Panc1 (cell line): ENCODE measurements around the gene ODC1. TPM values are rescaled to one million over a fixed set of nuclear protein-coding genes. Genes with fewer than 3 reads are reported as not detected.

Experiments used
- ATAC-seq: fragments of 200-7000 bp; cut with Tn5 transposase; 2 replicates; pipeline ENCODE4 v1.9.1; 2020; ENCODE audit warnings: mild to moderate bottlenecking, moderate library complexity
- BruUV-seq: library from RNA; stranded (reverse); fragments of 400-500 nt; replicated peaks from 2 replicates; lab custom pipeline; 2021; lab: Mats Ljungman, UMichigan
- CTCF ChIA-PET: fragments of 300-600 bp; sonication (Branson Sonifier 250); formaldehyde crosslinking; loops from one replicate; lab custom pipeline; 2022; ENCODE audit warnings: antibody characterized with exemption; lab: Charles Lee
- POLR2A ChIA-PET: fragments of 300-600 bp; sonication (Branson Sonifier 250); formaldehyde crosslinking; loops from one replicate; lab custom pipeline; 2022; ENCODE audit warnings: antibody characterized with exemption; lab: Charles Lee
- DNase-seq: peaks from one replicate; pipeline ENCODE4 v3.0.0-alpha.2; 2010; ENCODE audit warnings: low read depth, low spot score
- H3K27ac ChIP-seq: 2 replicates; pipeline ENCODE4 v1.5.1; 2011; ENCODE audit warnings: mild to moderate bottlenecking, low read length, inconsistent platforms
- H3K27me3 ChIP-seq: fragments of 200-500 bp; sonication (Bioruptor generic); 2 replicates; pipeline ENCODE4 v1.6.0; 2014; ENCODE audit warnings: low read length, inconsistent platforms; ENCODE audit not compliant: control insufficient read depth, insufficient read depth
- H3K36me3 ChIP-seq: fragments of 200-500 bp; sonication (Bioruptor generic); 2 replicates; pipeline ENCODE4 v1.5.1; 2014; ENCODE audit warnings: inconsistent platforms, mild to moderate bottlenecking, low read length, moderate library complexity; ENCODE audit not compliant: control insufficient read depth, insufficient read depth
- H3K4me1 ChIP-seq: 2 replicates; pipeline ENCODE4 v1.5.1; 2011; ENCODE audit warnings: inconsistent platforms, mild to moderate bottlenecking, low read length, moderate library complexity; ENCODE audit not compliant: control insufficient read depth, insufficient read depth
- H3K4me3 ChIP-seq, 2 experiments: 2 replicates each; pipeline ENCODE4 v1.5.1; 2011 to 2012; ENCODE audit warnings: low read depth in 2 of 2, low read length in 2 of 2, mild to moderate bottlenecking in 2 of 2, inconsistent platforms in 1 of 2, moderate library complexity in 1 of 2
- H3K9me3 ChIP-seq: fragments of 200-500 bp; sonication (Bioruptor generic); 2 replicates; pipeline ENCODE4 v1.5.1; 2014; ENCODE audit warnings: low read depth, mild to moderate bottlenecking, inconsistent platforms, low read length, moderate library complexity; ENCODE audit not compliant: control insufficient read depth, insufficient read depth
- POLR2AphosphoS5 ChIP-seq: IDR thresholded peaks from 2 replicates; pipeline ENCODE4 v1.6.1; 2012; ENCODE audit warnings: mild to moderate bottlenecking, low read depth, low read length, moderate library complexity
- SIN3A ChIP-seq: IDR thresholded peaks from 2 replicates; pipeline ENCODE4 v1.6.1; 2012; ENCODE audit warnings: low read depth, mild to moderate bottlenecking, low read length, moderate library complexity, borderline replicate concordance; ENCODE audit not compliant: insufficient read depth
- TCF7L2 ChIP-seq: IDR thresholded peaks from 2 replicates; pipeline ENCODE4 v1.6.1; 2011; ENCODE audit warnings: mild to moderate bottlenecking, low read depth, low read length, inconsistent platforms
- in situ Hi-C: cut with HindIII; loops from 2 replicates; pipeline ENCODE4 v1.10.0; 2016; ENCODE audit warnings: low sequenced_read_pairs, low pct_unique_long_range_greater_than_20kb
- intact Hi-C: fragments of 100-400 bp; cut with micrococcal nuclease; formaldehyde crosslinking; loops from one replicate; pipeline ENCODE4 v1.10.0; 2022; ENCODE audit not compliant: unreplicated experiment
- total RNA-seq: library from RNA; stranded (reverse); gene quantifications from one replicate; pipeline ENCODE4 v1.2.1, GENCODE V29; 2021; ENCODE audit not compliant: unreplicated experiment
- TF ChIP-seq, protein P1 (sequence below), 2 experiments: IDR thresholded peaks; 2 replicates each; pipeline ENCODE4 v1.6.1; 2011 to 2012; ENCODE audit warnings: low read depth in 2 of 2, control low read depth in 1 of 2, low read length in 1 of 2, mild to moderate bottlenecking in 1 of 2, moderate library complexity in 1 of 2; ENCODE audit not compliant: insufficient read depth in 1 of 2
- TF ChIP-seq, protein P2 (sequence below): fragments of 450-650 bp; IDR thresholded peaks from 2 replicates; pipeline ENCODE4 v1.5.1; 2017; ENCODE audit warnings: mild to moderate bottlenecking

The ODC1 gene
- total RNA-seq, 1 experiment from 2014 or later = 159 TPM

DNA sequence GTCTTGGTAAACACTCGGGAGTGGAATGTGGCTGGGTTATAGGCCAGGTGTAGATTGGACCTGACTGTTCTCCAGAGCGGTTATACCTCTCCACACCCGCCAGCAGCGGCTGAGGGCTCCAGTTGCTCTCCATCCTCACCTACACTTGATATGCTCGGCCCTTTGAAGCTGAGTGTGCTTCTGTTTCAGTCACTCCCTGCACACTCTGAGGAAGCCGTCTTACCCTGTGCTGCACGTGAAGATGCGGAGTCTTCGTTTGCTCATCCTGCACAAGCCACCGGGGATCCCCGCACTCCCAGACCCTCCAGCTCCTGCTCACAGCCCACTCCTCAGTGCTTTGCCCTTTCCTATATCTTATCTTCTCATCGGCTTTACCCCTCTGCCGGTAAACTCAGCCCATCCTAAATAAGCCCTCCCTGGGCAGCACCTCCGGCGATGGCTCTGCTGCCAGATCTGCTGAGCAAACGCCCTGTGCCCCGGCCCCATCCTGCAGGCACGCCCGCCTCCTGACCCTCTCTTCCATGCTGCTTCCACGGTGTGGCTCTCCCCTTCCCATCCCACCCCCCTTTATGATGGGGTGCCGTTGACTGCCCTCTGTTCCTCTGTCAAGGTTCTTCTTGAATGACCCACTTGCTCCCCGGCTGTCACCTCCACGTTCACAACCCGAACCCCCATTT, 47.3 kb upstream of the ODC1 start:
- no peak for DNase-seq
- ATAC-seq = no peak
- TF ChIP-seq POLR2AphosphoS5 (no peak), TCF7L2 (no peak), SIN3A (no peak)
- TF ChIP-seq, protein P1, sequence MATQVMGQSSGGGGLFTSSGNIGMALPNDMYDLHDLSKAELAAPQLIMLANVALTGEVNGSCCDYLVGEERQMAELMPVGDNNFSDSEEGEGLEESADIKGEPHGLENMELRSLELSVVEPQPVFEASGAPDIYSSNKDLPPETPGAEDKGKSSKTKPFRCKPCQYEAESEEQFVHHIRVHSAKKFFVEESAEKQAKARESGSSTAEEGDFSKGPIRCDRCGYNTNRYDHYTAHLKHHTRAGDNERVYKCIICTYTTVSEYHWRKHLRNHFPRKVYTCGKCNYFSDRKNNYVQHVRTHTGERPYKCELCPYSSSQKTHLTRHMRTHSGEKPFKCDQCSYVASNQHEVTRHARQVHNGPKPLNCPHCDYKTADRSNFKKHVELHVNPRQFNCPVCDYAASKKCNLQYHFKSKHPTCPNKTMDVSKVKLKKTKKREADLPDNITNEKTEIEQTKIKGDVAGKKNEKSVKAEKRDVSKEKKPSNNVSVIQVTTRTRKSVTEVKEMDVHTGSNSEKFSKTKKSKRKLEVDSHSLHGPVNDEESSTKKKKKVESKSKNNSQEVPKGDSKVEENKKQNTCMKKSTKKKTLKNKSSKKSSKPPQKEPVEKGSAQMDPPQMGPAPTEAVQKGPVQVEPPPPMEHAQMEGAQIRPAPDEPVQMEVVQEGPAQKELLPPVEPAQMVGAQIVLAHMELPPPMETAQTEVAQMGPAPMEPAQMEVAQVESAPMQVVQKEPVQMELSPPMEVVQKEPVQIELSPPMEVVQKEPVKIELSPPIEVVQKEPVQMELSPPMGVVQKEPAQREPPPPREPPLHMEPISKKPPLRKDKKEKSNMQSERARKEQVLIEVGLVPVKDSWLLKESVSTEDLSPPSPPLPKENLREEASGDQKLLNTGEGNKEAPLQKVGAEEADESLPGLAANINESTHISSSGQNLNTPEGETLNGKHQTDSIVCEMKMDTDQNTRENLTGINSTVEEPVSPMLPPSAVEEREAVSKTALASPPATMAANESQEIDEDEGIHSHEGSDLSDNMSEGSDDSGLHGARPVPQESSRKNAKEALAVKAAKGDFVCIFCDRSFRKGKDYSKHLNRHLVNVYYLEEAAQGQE (IDR thresholded peaks at IDR 0.05; ENCODE audit: insufficient read depth in 1 of 2, low read depth in 2 of 2, low read length in 1 of 2) = no peak
- TF ChIP-seq, protein P2, sequence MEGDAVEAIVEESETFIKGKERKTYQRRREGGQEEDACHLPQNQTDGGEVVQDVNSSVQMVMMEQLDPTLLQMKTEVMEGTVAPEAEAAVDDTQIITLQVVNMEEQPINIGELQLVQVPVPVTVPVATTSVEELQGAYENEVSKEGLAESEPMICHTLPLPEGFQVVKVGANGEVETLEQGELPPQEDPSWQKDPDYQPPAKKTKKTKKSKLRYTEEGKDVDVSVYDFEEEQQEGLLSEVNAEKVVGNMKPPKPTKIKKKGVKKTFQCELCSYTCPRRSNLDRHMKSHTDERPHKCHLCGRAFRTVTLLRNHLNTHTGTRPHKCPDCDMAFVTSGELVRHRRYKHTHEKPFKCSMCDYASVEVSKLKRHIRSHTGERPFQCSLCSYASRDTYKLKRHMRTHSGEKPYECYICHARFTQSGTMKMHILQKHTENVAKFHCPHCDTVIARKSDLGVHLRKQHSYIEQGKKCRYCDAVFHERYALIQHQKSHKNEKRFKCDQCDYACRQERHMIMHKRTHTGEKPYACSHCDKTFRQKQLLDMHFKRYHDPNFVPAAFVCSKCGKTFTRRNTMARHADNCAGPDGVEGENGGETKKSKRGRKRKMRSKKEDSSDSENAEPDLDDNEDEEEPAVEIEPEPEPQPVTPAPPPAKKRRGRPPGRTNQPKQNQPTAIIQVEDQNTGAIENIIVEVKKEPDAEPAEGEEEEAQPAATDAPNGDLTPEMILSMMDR = no peak
- in situ Hi-C loops (no loop called here), intact Hi-C loops (no loop called here)
- H3K4me3 ChIP-seq = no peak overlapping the region
- POLR2A ChIA-PET = no interaction called here
- no peaks in the 10 kb centered on the region for H3K27me3 ChIP-seq
- H3K36me3 ChIP-seq = no peaks in the 10 kb centered on the region
- H3K9me3 ChIP-seq = no peaks in the 10 kb centered on the region
- BruUV-seq = no TSS peak
- peaks cover 5% of the 10 kb centered on the region; the same call in 1 of the 2 replicates for H3K4me1 ChIP-seq
- CTCF ChIA-PET = no interaction called here
- H3K27ac ChIP-seq = no peak overlapping the region

DNA sequence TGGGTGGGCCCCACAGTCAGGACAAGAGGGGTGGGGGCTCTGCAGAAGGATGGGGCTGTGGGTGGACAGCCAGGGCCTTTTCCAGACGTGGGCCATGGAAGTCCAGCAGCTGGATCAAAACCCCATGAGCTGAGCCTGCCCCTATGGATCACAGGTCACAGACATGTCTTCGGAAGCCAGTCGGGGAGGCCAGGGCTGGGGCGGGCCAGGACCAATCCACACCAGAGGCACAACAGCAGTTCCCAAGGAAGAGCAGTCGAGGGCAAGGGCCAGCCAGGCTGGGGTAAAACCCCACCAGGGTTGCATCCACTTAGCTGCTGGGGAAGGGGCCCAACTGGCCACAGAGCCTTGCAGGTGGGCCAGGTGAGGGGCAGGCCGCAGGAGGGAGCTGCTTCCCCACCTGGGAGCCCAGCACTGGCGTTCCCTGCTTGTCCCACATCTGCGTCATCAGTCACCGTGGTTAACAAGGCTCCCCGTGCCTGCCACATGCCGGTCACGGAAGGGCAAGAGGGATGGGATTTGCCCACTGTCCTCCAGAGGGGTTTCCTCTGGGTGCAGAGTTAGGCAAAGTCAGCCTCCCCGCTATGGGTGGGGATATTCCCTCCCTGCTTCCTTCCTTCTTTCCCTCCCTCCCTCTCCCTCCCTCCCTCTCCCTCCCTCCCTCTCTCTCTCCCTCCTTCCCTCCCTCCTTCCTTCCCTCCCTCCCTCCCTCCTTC, 46.4 kb upstream of the ODC1 start:
- H3K27ac ChIP-seq = no peak overlapping the region
- peaks cover 5% of the 10 kb centered on the region; the same call in 1 of the 2 replicates for H3K4me1 ChIP-seq
- in situ Hi-C loops = no loop called here
- no peaks in the 10 kb centered on the region for H3K27me3 ChIP-seq
- ChIA-PET POLR2A (no interaction called here), CTCF (no interaction called here)
- intact Hi-C loops = no loop called here
- TF ChIP-seq TCF7L2 (no peak), SIN3A (no peak), POLR2AphosphoS5 (no peak)
- TF ChIP-seq, protein P1 (IDR thresholded peaks at IDR 0.05; ENCODE audit: insufficient read depth in 1 of 2, low read depth in 2 of 2, low read length in 1 of 2) = no peak
- TF ChIP-seq, protein P2 = no peak
- BruUV-seq = no TSS peak
- no peaks in the 10 kb centered on the region for H3K36me3 ChIP-seq
- no peak overlapping the region for H3K4me3 ChIP-seq
- DNase-seq (no peak), ATAC-seq (no peak)
- H3K9me3 ChIP-seq = no peaks in the 10 kb centered on the region
